Measurements from ENCODE around the gene PSKH1.

Gene PSKH1

GRCh38 chr16:67946966-67947558 lies 54.0 kb downstream of the PSKH1 start:
- Mint-ChIP-seq H3K27ac (no peak overlapping the region), H3K4me1 (peaks cover 7% of the 10 kb centered on the region), H3K36me3 (ENCODE audit: low read depth) (peaks cover 5% of the 10 kb centered on the region), H3K9me3 (no peaks in the 10 kb centered on the region), H3K27me3 (ENCODE audit: low read depth, poor library complexity) (peaks cover 3% of the 10 kb centered on the region), H3K4me3 (no peak overlapping the region)
- no peak for DNase-seq
- TF ChIP-seq, protein P1, sequence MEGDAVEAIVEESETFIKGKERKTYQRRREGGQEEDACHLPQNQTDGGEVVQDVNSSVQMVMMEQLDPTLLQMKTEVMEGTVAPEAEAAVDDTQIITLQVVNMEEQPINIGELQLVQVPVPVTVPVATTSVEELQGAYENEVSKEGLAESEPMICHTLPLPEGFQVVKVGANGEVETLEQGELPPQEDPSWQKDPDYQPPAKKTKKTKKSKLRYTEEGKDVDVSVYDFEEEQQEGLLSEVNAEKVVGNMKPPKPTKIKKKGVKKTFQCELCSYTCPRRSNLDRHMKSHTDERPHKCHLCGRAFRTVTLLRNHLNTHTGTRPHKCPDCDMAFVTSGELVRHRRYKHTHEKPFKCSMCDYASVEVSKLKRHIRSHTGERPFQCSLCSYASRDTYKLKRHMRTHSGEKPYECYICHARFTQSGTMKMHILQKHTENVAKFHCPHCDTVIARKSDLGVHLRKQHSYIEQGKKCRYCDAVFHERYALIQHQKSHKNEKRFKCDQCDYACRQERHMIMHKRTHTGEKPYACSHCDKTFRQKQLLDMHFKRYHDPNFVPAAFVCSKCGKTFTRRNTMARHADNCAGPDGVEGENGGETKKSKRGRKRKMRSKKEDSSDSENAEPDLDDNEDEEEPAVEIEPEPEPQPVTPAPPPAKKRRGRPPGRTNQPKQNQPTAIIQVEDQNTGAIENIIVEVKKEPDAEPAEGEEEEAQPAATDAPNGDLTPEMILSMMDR (IDR thresholded peaks at IDR 0.05) = no peak

GRCh38 chr16:67948015-67948414 lies 55.0 kb downstream of the PSKH1 start:
- H3K27me3 Mint-ChIP-seq (ENCODE audit: low read depth, poor library complexity) = peaks cover 3% of the 10 kb centered on the region

DNA sequence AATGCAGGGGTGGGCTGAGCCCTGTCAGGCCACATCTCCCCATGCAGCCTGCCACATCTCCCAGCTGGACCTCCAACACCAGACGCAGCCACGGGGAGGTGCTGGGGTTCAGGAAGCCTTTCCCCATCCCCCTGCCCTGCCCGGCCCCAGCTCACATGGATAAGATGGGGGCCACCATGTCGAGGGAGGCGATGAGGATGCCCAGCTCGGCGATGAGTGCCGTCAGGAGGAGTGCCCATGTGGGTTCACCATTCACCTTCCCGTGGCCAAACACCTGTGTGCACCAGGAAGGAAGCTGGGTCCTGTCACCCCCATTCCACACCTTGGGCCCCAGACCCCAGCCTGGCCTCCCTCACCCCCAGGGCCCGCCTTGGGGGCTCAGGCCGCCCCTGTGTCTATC lies 56.6 kb downstream of the PSKH1 start:
- H3K27me3 Mint-ChIP-seq (ENCODE audit: low read depth, poor library complexity) = peaks cover 3% of the 10 kb centered on the region
- no peak overlapping the region for H3K27ac Mint-ChIP-seq
- TF ChIP-seq, protein P1 (IDR thresholded peaks at IDR 0.05) = no peak
- no peak for DNase-seq
- peaks cover 13% of the 10 kb centered on the region for H3K36me3 Mint-ChIP-seq (ENCODE audit: low read depth)
- H3K4me1 Mint-ChIP-seq = peaks cover 8% of the 10 kb centered on the region
- H3K4me3 Mint-ChIP-seq = no peak overlapping the region
- H3K9me3 Mint-ChIP-seq = no peaks in the 10 kb centered on the region

More at GRCh38 chr16:67948015-67948414, 55.0 kb downstream of the PSKH1 start:
- no peaks in the 10 kb centered on the region for H3K9me3 Mint-ChIP-seq
- H3K4me3 Mint-ChIP-seq = no peak overlapping the region
- no peak for DNase-seq
- no peak overlapping the region for H3K27ac Mint-ChIP-seq
- peaks cover 5% of the 10 kb centered on the region for H3K36me3 Mint-ChIP-seq (ENCODE audit: low read depth)
- peaks cover 4% of the 10 kb centered on the region for H3K4me1 Mint-ChIP-seq
- TF ChIP-seq, protein P1 (IDR thresholded peaks at IDR 0.05) = no peak

- Mint-ChIP-seq H3K4me3 (no peak overlapping the region), H3K9me3 (no peaks in the 10 kb centered on the region), H3K27ac (no peak overlapping the region), H3K27me3 (ENCODE audit: low read depth, poor library complexity) (peaks cover 3% of the 10 kb centered on the region), H3K4me1 (peaks cover 15% of the 10 kb centered on the region), H3K36me3 (ENCODE audit: low read depth) (peaks cover 13% of the 10 kb centered on the region)
- DNase-seq = no peak
- TF ChIP-seq, protein P1 (IDR thresholded peaks at IDR 0.05) = no peak
These were observed 57.3 kb downstream of the PSKH1 start for GRCh38 chr16:67950335-67950843.

- TF ChIP-seq, protein P1 (IDR thresholded peaks at IDR 0.05) = no peak
- H3K36me3 Mint-ChIP-seq (ENCODE audit: low read depth) = peaks cover 13% of the 10 kb centered on the region
- no peaks in the 10 kb centered on the region for H3K9me3 Mint-ChIP-seq
- H3K27me3 Mint-ChIP-seq (ENCODE audit: low read depth, poor library complexity) = peaks cover 3% of the 10 kb centered on the region
- H3K4me3 Mint-ChIP-seq = no peak overlapping the region
- peaks cover 16% of the 10 kb centered on the region for H3K4me1 Mint-ChIP-seq
- no peak for DNase-seq
- H3K27ac Mint-ChIP-seq = no peak overlapping the region
These were observed 58.4 kb downstream of the PSKH1 start for GRCh38 chr16:67951485-67951884.

All from nephron progenitor cell (in vitro differentiated cells).